A549 (cell line): ENCODE results near the gene PLCL1. TPM values are rescaled to one million over a fixed set of nuclear protein-coding genes. Genes with fewer than 3 reads are reported as not detected.

Source experiments
- ATAC-seq, 2 experiments: fragments of 200-7000 bp in 1 of 2; fragments of >200 bp in 1 of 2; cut with Nextera tagmentation in 1 of 2; cut with Tn5 transposase in 1 of 2; 3 replicates each; pipeline versions ENCODE4 v1.8.0 to v1.9.1; 2018 to 2020; ENCODE audit warnings: mild to moderate bottlenecking in 1 of 2, moderate library complexity in 1 of 2
- CTCF ChIA-PET: fragments of 300-600 bp; sonication (Branson Sonifier 250); formaldehyde crosslinking; extraction: SDS; loops from one replicate; lab custom pipeline; 2021; ENCODE audit warnings: antibody characterized with exemption, inconsistent platforms; lab: Yijun Ruan, JAX
- POLR2A ChIA-PET: fragments of 350-600 bp; formaldehyde crosslinking; extraction: SDS; loops from one replicate; lab custom pipeline; 2021; ENCODE audit warnings: antibody characterized with exemption, inconsistent platforms; lab: Yijun Ruan, JAX
- DNase-seq, 2 experiments: peaks; one replicate each; pipeline versions ENCODE4 v3.0.0 to v3.0.0-alpha.2; 2011 to 2016; ENCODE audit warnings: low read depth in 1 of 2, low spot score in 1 of 2
- FAIRE-seq: peaks from 2 replicates; lab custom pipeline; 2011; peaks lifted over from hg19 to GRCh38; lab: Jason Lieb, UNC
- H3K27ac ChIP-seq, 2 experiments: fragments of >200 bp; sonication (Bioruptor Twin); formaldehyde crosslinking; 3 replicates each; pipeline ENCODE4 v1.5.1; 2016 to 2017
- H3K4me1 ChIP-seq: fragments of >200 bp; sonication (Bioruptor Twin); formaldehyde crosslinking; 3 replicates; pipeline ENCODE4 v1.6.1; 2016
- H3K4me2 ChIP-seq: fragments of >200 bp; sonication (Bioruptor Twin); formaldehyde crosslinking; 3 replicates; pipeline ENCODE4 v1.6.1; 2016
- H3K4me3 ChIP-seq: fragments of >200 bp; sonication (Bioruptor Twin); formaldehyde crosslinking; 3 replicates; pipeline ENCODE4 v1.5.1; 2016
- H3K9me3 ChIP-seq: fragments of >200 bp; sonication (Bioruptor Twin); formaldehyde crosslinking; 3 replicates; pipeline ENCODE4 v1.6.1; 2016
- CBX8 ChIP-seq: fragments of 200-600 bp; sonication (generic); IDR thresholded peaks from 2 replicates; pipeline ENCODE4 v1.6.1; 2016
- CEBPB ChIP-seq, 2 experiments: fragments of >200 bp in 1 of 2; sonication (Bioruptor Twin) in 1 of 2; formaldehyde crosslinking in 1 of 2; IDR thresholded peaks; 2 replicates each; pipeline ENCODE4 v1.6.1; 2012 to 2016
- CHD4 ChIP-seq: fragments of 200-600 bp; sonication (generic); IDR thresholded peaks from 2 replicates; pipeline ENCODE4 v1.6.1; 2016; ENCODE audit warnings: antibody characterized with exemption, mild to moderate bottlenecking, borderline replicate concordance
- CTCF ChIP-seq: fragments of >200 bp; sonication (Bioruptor Twin); formaldehyde crosslinking; IDR thresholded peaks from 3 replicates; pipeline ENCODE4 v1.5.1; 2016
- EHF ChIP-seq: fragments of 250-450 bp; sonication (Bioruptor Pico); IDR thresholded peaks from 2 replicates; pipeline ENCODE4 v1.5.0; 2020; ENCODE audit warnings: mild to moderate bottlenecking
- EHMT2 ChIP-seq: fragments of 200-600 bp; sonication (generic); IDR thresholded peaks from 2 replicates; pipeline ENCODE4 v1.6.1; 2016; ENCODE audit warnings: antibody characterized with exemption, low read depth, mild to moderate bottlenecking, moderate library complexity
- ELK1 ChIP-seq: fragments of 150-350 bp; IDR thresholded peaks from 2 replicates; pipeline ENCODE4 v1.6.1; 2014; ENCODE audit warnings: low read depth, mild to moderate bottlenecking, low read length
- ESRRA ChIP-seq: fragments of 150-350 bp; IDR thresholded peaks from 2 replicates; pipeline ENCODE4 v1.6.1; 2014; ENCODE audit warnings: mild to moderate bottlenecking, low read length, borderline replicate concordance
- FOSL2 ChIP-seq, 2 experiments: fragments of 450-650 bp in 1 of 2; fragments of >200 bp in 1 of 2; sonication (Bioruptor Twin) in 1 of 2; formaldehyde crosslinking; IDR thresholded peaks; 2 replicates each; pipeline versions ENCODE4 v1.5.0 to v1.6.1; 2016 to 2020; ENCODE audit warnings: mild to moderate bottlenecking in 1 of 2, moderate library complexity in 1 of 2
- HDAC2 ChIP-seq: fragments of 200-600 bp; sonication (generic); IDR thresholded peaks from 2 replicates; pipeline ENCODE4 v1.6.1; 2016
- HEYL ChIP-seq: fragments of 250-450 bp; sonication (Bioruptor Pico); IDR thresholded peaks from 2 replicates; pipeline ENCODE4 v1.8.0; 2021; ENCODE audit warnings: mild to moderate bottlenecking, moderate library complexity
- HOXA7 ChIP-seq: fragments of 250-450 bp; sonication (Bioruptor Pico); IDR thresholded peaks from 2 replicates; pipeline ENCODE4 v1.5.0; 2020; ENCODE audit warnings: mild to moderate bottlenecking, moderate library complexity
- HOXB13 ChIP-seq: fragments of 250-450 bp; sonication (Bioruptor Pico); IDR thresholded peaks from 2 replicates; pipeline ENCODE4 v1.5.0; 2020; ENCODE audit warnings: low read depth, mild to moderate bottlenecking, moderate library complexity
- HOXB5 ChIP-seq: fragments of 250-450 bp; sonication (Bioruptor Pico); IDR thresholded peaks from 2 replicates; pipeline ENCODE4 v1.5.0; 2020; ENCODE audit warnings: mild to moderate bottlenecking, moderate library complexity
- KDM5A ChIP-seq: fragments of 200-600 bp; sonication (generic); IDR thresholded peaks from 2 replicates; pipeline ENCODE4 v1.6.1; 2016; ENCODE audit warnings: antibody characterized with exemption, mild to moderate bottlenecking
- MAX ChIP-seq: IDR thresholded peaks from 2 replicates; pipeline ENCODE4 v1.6.1; 2012
- NPAS2 ChIP-seq: fragments of 250-450 bp; sonication (Bioruptor Pico); IDR thresholded peaks from 2 replicates; pipeline ENCODE4 v1.8.0; 2022; ENCODE audit warnings: mild to moderate bottlenecking, moderate library complexity, borderline replicate concordance
- POLR2A ChIP-seq: IDR thresholded peaks from 2 replicates; pipeline ENCODE4 v1.6.1; 2012; ENCODE audit warnings: mild to moderate bottlenecking, low read length
- RAD21 ChIP-seq, 2 experiments: fragments of >200 bp in 1 of 2; sonication (Bioruptor Twin) in 1 of 2; formaldehyde crosslinking in 1 of 2; IDR thresholded peaks in 1 of 2; conservative IDR thresholded peaks in 1 of 2; 2 replicates in 1 of 2; 3 replicates in 1 of 2; pipeline ENCODE4 v1.6.1; 2012 to 2018; ENCODE audit warnings: inconsistent platforms in 1 of 2
- RCOR1 ChIP-seq: fragments of 150-350 bp; IDR thresholded peaks from 2 replicates; pipeline ENCODE4 v1.6.1; 2014; ENCODE audit warnings: antibody characterized with exemption, low read length, low read depth
- RNF2 ChIP-seq: fragments of 200-600 bp; sonication (generic); IDR thresholded peaks from 2 replicates; pipeline ENCODE4 v1.6.1; 2016; ENCODE audit warnings: low read depth, mild to moderate bottlenecking, antibody characterized with exemption, moderate library complexity, borderline replicate concordance
- SMC3 ChIP-seq: fragments of >200 bp; sonication (Bioruptor Twin); formaldehyde crosslinking; IDR thresholded peaks from 3 replicates; pipeline ENCODE4 v1.6.1; 2018; ENCODE audit warnings: inconsistent platforms
- SREBF2 ChIP-seq: fragments of 450-650 bp; IDR thresholded peaks from 2 replicates; pipeline ENCODE4 v1.6.1; 2014; ENCODE audit warnings: mild to moderate bottlenecking, moderate library complexity
- TFCP2L1 ChIP-seq: fragments of 250-450 bp; sonication (Bioruptor Pico); IDR thresholded peaks from 2 replicates; pipeline ENCODE4 v1.5.0; 2021; ENCODE audit warnings: mild to moderate bottlenecking
- USF2 ChIP-seq: fragments of 450-650 bp; IDR thresholded peaks from 2 replicates; pipeline ENCODE4 v1.6.1; 2014; ENCODE audit warnings: antibody characterized with exemption
- ZC3H11A ChIP-seq: fragments of 450-650 bp; IDR thresholded peaks from 2 replicates; pipeline ENCODE4 v1.6.1; 2014; ENCODE audit warnings: antibody characterized with exemption, mild to moderate bottlenecking
- WGBS: methylation state at CpG from one replicate; pipeline ENCODE4 v1.1.6; 2017; ENCODE audit errors: missing lambda C conversion rate; 5-methylcytosine and 5-hydroxymethylcytosine counted together
- polyA plus RNA-seq, 4 experiments: library from polyadenylated mRNA; depleted of rRNA in 3 of 4; stranded (reverse); fragments of >200 nt; fragmentation: RNase III in 1 of 4; extraction: RNeasy Plus Mini Kit Qiagen cat#74134 plus additional on column Dnase treatment in 1 of 4; gene quantifications; 2 replicates in 3 of 4; 3 replicates in 1 of 4; pipeline ENCODE4 v1.2.3, GENCODE V29; 2011 to 2017

Gene PLCL1
- polyA plus RNA-seq, 2 of the 4 experiments (the other 2 are of a cell fraction) = 0.03 TPM

GRCh38 chr2:198137733-198138132 lies 333.3 kb downstream of the PLCL1 start:
- POLR2A ChIA-PET = no interaction called here
- no peak for DNase-seq
- no peak for FAIRE-seq
- Histone ChIP-seq H3K27ac (no peak overlapping the region), H3K4me1 (no peaks in the 10 kb centered on the region), H3K9me3 (no peaks in the 10 kb centered on the region), H3K4me2 (no peak overlapping the region), H3K4me3 (no peak overlapping the region)
- 88% methylated on average over 1 of the region's 1 CpG for WGBS
- TF ChIP-seq ZC3H11A (no peak), ESRRA (no peak), SMC3 (no peak), HOXB13 (CRISPR knock-in tag) (no peak), NPAS2 (CRISPR knock-in tag) (no peak), RAD21 (conservative IDR thresholded peaks at IDR 0.05 in 1 of 2, IDR thresholded peaks at IDR 0.05 in 1 of 2) (no peak), CEBPB (IDR thresholded peaks at IDR 0.05) (no peak), USF2 (no peak), ELK1 (no peak), EHF (CRISPR knock-in tag) (no peak), EHMT2 (no peak), POLR2A (no peak), RCOR1 (no peak), MAX (no peak)
- CTCF ChIA-PET = no interaction called here
- no peak for ATAC-seq

- ATAC-seq = no peak
Observed at GRCh38 chr2:198141726-198142125, 337.3 kb downstream of the PLCL1 start.

GRCh38 chr2:198143156-198143555 lies 338.8 kb downstream of the PLCL1 start:
- WGBS = 0% methylated on average over 4 of the region's 4 CpGs
- no peak for DNase-seq

More at GRCh38 chr2:198141726-198142125, 337.3 kb downstream of the PLCL1 start:
- CTCF ChIA-PET = no interaction called here
- 5% methylated on average over 2 of the region's 2 CpGs for WGBS
- Histone ChIP-seq H3K27ac (no peak overlapping the region), H3K4me1 (no peaks in the 10 kb centered on the region), H3K4me2 (no peak overlapping the region), H3K4me3 (no peak overlapping the region), H3K9me3 (no peaks in the 10 kb centered on the region)
- TF ChIP-seq TFCP2L1 (CRISPR knock-in tag) (no peak), HOXA7 (CRISPR knock-in tag) (no peak), HDAC2 (no peak), FOSL2 (IDR thresholded peaks at IDR 0.05) (no peak), FOSL2 (CRISPR knock-in tag; IDR thresholded peaks at IDR 0.05) (no peak), ZC3H11A (no peak), HEYL (CRISPR knock-in tag) (no peak)
- no peak for DNase-seq
- POLR2A ChIA-PET = no interaction called here
- no peak for FAIRE-seq

More at GRCh38 chr2:198143156-198143555, 338.8 kb downstream of the PLCL1 start:
- POLR2A ChIA-PET = no interaction called here
- ATAC-seq (no peak), FAIRE-seq (no peak)
- Histone ChIP-seq H3K4me1 (no peaks in the 10 kb centered on the region), H3K4me3 (no peak overlapping the region), H3K9me3 (no peaks in the 10 kb centered on the region), H3K27ac (no peak overlapping the region), H3K4me2 (no peak overlapping the region)
- no peak for TF ChIP-seq HEYL (CRISPR knock-in tag)
- TF ChIP-seq POLR2A = no peak
- TF ChIP-seq ESRRA = no peak
- TF ChIP-seq KDM5A = no peak
- TF ChIP-seq CTCF = no peak
- TF ChIP-seq CHD4 = no peak
- no peak for TF ChIP-seq RNF2
- TF ChIP-seq HDAC2 = no peak
- TF ChIP-seq CBX8 = no peak
- TF ChIP-seq SREBF2 = no peak
- TF ChIP-seq EHMT2 = no peak
- TF ChIP-seq HOXB5 (CRISPR knock-in tag) = no peak
- CTCF ChIA-PET = no interaction called here
